HG02870 (cell line): ENCODE measurements around the gene AQP12B.

Source experiments
- ATAC-seq: cut with Tn5 transposase; IDR thresholded peaks from one replicate; pipeline ENCODE4 v1.9.1; 2021; ENCODE audit warnings: mild to moderate bottlenecking, moderate library complexity; ENCODE audit not compliant: unreplicated experiment

The AQP12B gene

DNA sequence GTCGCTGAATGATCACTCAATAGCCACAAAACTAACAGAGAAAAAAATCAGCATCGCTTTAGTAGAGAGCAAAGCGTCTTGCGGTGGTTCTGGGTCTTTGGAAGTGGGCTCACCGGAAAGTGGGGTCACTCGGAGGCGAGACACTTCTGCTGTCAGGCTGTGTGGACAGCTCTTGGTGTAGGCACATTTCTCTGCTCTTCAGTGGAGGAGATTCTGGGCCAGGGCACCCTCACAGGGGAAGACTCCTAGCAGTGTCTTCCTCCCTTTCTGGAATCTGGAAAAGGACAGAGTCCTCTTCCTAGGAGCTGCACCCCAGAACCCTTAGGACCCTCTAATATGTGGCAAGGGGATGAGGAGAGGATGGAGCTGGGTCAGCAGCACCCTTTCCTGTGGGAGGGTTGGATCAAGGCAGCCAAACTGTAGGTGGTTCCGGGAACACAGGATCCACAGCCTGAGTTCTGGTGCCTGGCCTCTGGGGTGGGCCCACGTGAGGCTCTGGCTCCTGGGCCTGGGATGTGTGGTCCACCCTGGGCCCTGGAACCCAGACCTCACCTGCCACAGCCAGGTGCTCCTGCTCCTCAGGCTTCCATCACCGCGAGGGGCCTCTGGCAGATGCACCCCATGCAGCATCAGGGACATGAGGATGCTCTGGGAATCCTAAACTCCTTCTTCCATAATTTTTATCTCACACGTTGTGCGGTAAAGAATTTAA, 32.3 kb downstream of the AQP12B start:
- no peak for ATAC-seq

GRCh38 chr2:240649331-240649730, 33.4 kb downstream of the AQP12B start:
- ATAC-seq: no peak

- no peak for ATAC-seq
These were observed 33.9 kb downstream of the AQP12B start for GRCh38 chr2:240648650-240649275.

DNA sequence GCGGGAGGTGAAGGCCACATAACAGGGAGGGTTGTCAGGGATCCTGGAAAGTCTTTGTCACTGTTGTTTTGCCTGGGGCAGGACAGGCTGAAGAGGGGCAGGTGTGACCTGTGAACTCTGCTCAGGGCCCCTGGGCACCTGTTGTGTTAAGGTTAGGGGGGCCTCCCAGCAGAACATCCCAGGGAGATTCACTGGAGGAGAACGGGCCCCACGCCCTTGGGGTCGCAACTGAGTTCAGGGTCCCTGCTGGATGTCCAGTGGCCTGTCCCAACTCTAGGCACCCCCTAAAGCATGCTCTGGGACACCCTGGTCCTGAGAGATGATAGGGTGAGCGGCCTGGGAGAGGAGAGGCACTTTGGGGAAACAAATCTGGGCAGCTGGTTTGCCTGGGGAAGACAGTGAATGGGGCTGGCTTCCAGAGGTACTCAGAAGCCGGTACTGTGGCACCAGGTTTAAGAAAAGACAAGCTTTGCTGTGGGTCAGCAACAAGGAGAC, 34.5 kb downstream of the AQP12B start:
- no peak for ATAC-seq

DNA sequence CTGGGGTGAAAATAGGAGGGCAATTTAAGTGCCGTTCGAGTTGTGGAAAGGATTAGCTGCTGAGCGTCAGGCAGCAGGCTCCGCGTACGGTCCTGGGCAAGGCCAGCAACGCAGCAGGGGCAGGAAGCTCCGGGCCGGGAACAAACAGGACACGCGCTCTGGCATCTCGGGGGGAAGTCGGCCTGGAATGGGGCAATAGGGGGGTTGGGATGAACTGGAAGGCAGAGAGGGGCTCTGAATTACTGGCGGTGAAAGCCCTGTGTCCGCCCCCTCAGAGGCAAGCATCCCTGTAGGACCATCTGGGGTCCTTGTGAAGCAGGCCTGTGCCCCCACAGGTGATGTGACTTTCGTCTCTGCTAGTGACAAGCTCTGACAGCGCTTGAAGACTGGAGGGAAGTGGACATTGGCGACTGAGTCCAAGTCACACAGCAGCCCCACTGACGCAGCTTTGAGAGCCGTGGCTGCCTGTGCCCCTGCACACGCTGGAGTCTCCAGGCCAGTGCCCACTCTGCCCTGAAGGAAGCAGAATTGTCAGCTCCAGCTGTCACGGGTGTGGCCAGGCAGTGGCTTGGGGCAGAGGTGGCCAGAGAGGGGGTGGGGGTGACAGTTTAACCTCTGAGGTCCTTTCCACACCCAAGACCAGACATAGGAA, 35.1 kb downstream of the AQP12B start:
- no peak for ATAC-seq

- ATAC-seq: no peak
These were observed 35.7 kb downstream of the AQP12B start for GRCh38 chr2:240646900-240647502.

DNA sequence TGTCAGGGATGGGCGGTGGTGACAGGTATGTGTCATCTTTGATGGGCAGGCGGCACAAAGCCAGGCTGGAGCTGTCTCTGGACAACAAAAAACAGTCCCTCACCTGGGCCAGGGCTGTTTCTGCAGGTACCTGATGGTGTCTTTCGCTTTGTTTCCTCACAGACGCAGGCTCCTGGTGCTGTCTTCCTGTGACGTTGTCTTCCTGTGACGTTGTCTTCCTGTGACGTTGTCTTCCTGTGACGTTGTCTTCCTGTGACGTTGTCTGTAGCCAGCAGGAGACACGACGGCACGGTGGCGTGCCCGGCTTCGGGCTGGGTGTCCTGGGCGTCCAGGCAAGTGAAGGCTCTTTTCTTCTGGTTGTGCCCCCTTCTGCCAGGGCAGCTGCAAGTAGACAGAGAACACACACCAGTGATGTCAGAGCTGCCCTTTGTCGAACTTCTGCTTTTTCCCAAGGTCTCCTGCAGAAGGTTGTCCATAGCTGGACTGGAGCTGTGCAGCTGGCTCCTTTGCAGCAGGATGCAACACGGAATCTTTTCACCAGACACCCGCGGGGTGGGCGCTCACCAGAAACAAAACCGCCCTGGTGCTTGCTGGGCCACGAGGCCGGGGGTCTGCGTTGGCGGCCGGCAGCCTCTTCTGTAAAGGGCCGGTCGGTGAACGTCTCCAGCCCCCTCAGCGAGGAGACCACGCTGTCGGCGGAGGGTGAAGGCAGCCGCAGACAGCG, 36.3 kb downstream of the AQP12B start:
- ATAC-seq: no peak

DNA sequence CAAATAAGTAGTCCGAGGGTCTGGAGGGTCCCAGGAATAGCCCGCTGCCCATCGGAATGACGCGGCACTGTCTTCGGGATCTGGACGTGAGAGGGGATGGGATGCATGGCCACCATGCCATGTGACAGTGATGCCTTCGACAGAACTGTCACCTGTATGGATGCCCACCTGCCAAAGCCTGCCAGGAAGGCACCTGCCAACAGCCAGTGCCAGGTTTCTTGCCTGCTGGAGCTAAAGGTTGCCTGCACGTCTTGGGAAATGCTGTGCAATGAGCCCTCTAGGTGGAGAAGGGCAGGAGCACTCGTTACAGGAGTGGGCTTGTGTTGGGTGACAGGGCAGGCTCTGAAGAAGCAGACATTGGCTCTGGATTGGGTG, 36.9 kb downstream of the AQP12B start:
- no peak for ATAC-seq

- ATAC-seq: no peak
These were observed 37.3 kb downstream of the AQP12B start for GRCh38 chr2:240645346-240645745.

DNA sequence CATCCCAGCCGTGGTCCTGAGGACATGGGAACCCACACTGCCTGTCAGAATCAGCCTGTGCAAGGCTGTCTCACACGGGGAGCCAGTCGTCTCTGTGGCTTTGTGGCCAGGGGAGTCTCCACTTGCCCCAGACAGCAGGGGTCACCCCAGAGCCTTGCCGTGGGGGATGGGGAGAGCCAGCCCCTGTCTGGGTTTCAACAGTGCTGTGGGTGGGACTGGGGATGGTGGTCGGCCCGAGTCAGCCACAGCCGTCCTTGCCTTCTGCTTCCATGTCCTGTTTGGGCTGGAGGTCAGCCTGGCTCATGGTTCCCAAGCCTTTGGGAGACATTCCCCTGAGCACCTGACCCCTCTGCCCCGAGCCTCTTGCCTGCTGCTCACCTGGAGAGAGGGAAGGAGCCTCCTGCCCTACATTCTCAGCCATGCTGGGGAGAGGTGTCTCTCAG, 37.8 kb downstream of the AQP12B start:
- no peak for ATAC-seq

DNA sequence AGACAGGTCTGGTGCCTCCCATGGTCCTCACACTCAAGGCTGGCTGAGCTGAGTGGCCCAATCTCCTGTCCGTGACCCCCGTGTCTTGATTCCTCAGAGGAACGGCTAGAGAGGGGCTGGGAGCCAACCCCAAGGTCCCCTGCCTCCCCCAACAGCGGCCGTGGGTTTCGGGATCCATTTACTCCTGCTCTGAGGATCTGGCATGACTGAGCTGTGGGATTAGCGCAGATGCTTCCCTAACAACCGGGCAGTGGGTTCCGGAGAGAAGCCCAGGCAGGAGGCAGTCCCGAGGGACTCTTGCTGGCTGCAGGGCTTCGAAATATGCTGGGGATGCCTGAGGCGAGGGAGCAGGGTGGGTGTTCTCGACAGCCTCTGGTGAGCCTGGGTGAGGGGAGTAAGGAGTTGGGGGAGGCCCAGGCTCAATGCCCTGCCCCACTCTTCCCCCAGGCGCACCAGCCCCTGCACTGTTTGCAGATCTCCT, 38.5 kb downstream of the AQP12B start:
- no peak for ATAC-seq

- ATAC-seq: no peak
These were observed 38.9 kb downstream of the AQP12B start for GRCh38 chr2:240643811-240644150.

DNA sequence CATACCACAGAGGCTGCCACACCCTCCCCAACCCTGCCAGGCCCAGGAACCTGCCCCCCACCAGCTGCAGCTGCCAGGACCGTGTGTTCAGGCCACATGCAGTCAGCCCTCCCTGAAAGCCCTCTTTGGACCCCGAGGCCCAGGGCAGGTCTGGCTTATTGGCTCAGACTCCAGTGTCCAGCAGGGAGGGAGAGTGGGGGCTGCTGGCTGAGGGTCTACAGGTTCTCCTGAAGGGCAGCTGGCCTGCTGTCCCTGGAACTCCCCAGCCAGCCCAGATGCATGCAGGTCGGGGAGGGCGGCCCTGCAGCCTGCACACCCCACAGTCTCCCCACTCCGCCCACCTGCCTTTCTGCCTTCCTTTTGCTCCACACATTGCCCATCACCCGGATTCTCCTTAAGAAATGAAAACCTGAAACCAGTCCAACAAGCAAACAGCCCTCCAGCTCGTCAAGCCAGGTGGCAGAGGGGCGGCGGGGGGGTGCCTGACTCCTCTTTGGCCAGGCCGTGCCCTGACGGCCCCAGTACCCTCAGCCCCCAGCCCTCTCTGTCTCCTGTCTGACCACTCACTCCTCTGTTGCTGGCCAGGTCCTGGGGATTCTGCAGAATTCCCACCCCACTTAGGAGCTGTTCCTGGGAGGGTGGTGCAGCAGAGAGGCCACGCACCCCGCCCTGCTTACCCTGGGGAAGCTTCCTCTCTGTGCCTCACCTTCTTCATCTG, 39.4 kb downstream of the AQP12B start:
- no peak for ATAC-seq

- ATAC-seq: no peak
These were observed 39.9 kb downstream of the AQP12B start for GRCh38 chr2:240642806-240643092.

DNA sequence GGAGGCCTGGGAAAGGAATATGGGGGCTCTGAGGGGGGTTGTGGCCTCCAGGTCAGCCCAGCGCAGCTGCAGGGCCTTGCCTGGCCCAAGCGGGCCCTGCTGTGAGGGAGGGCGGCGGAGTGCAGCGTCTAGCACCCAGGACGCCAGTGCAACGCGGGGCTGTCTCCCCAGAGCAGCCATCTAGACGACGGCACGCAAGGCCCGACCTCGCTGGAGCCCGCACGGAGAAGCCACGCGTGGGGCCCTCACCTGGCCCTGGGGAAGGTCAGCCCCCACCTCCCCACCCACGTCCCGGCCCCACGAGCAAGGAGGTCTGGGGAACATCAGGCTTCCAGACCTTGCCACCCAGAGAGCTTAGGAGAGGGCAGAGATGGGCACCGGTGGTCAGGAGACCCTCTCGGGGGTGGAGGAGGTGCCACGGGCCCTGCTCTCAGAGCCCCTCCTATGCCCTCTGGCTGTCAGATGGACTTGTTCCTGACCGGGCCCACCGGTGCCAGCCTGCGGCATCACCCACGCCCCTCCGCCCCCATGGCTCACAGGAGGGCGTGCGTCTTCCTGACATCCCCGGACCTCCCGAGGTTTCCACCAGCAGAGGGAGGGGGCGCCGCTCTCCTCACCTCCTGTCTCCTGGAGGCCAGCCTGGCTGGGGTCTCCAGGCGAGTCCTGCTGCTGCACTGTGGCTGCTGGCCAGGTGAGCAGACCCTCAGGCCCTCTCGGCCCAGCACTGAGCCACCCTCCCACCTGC, 40.5 kb downstream of the AQP12B start:
- no peak for ATAC-seq

DNA sequence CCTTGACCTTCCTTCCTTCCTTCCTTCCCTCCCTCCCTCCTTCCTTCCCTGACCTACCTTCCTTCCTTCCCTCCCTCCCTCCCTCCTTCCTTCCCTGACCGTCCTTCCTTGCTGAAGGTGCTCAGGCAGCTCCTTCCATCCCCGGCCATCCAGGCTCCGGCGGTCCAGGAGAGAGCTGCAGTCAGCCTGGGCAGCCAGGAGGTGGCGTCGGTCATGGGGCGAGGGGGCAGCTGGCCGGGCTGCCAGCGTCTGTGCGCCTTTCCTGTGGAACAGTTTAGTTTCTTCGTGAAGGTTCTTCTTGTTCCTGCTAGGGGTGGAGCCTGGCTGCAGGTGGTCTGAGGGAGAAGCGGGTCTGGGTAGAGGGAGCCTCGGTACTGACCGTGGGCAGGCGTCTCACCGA, 41.7 kb downstream of the AQP12B start:
- ATAC-seq: no peak

GRCh38 chr2:240639566-240639965, 43.1 kb downstream of the AQP12B start:
- no peak for ATAC-seq

DNA sequence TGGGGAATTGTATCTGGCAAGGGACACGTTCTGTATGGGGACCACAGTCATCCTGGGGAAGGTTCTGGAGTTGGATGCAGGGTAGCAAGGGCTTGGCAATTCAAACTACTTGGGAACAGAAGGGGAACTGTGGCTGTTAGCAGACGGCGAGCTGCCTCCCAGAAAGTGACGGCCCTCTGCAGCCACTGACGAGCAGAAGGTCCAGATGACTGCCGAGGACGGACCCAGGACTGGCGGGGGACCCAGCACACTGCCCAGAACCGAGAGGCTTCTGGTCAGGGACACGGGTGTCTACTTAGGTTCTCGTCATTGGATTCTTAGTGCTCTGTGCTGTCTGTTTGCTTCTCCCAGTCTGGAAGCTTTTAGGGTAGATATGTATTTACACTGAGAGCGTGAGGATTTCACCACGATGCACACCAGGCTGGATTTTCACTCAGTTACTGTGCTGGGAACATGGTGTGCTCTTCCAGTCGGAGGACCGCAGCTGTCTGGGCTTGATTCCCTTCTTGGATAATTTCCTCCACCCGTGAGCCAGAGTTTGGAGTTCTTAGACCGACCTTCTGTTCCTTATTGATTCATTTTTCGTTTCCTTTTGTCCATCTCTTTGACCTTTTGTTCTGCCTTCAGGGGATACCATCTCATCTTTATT, 44.0 kb downstream of the AQP12B start:
- ATAC-seq: no peak

- no peak for ATAC-seq
These were observed 44.8 kb downstream of the AQP12B start for GRCh38 chr2:240637901-240638345.
